ENCODE data around the gene MED12L. TPM values are rescaled to one million over a fixed set of nuclear protein-coding genes. Genes with fewer than 3 reads are reported as not detected.
A peak's percentile ranks its signal among the peaks of the same experiment; 100 is the strongest.

Gene MED12L
- total and polyA plus RNA-seq, 7 donors, result 0.01 to 2.6 (median 0.17) TPM

- H3K9me3 ChIP-seq, result no peaks in the 10 kb centered on the region
- 54 to 63% (median 63%) methylated on average over 7 of the region's 7 CpGs for WGBS, 3 donors
- no peak overlapping the region for H3K4me3 ChIP-seq
- peak in 3 of 4 donors; percentile 50 to 89 (median 74) for ATAC-seq
- DNase-seq, result peak; percentile 51 to 56
- H3K4me1 ChIP-seq, result no peaks in the 10 kb centered on the region
- no peaks in the 10 kb centered on the region for H3K36me3 ChIP-seq (ENCODE audit: insufficient read depth in 1 of 2, low read depth in 1 of 2)
- intact Hi-C loops (cut with DNase I), result no loop called here
- peaks cover 0 to 7% (median 0%) of the 10 kb centered on the region in 3 donors for H3K27me3 ChIP-seq (ENCODE audit: insufficient read depth in 3 of 3, low read length in 2 of 3)
- no peak for TF ChIP-seq CTCF (IDR thresholded peaks at IDR 0.05)
- H3K27ac ChIP-seq, result no peak overlapping the region
These were observed 219.8 kb downstream of the MED12L start for GRCh38 chr3:151305060-151305774.

- Histone ChIP-seq H3K4me3 (no peak overlapping the region), H3K36me3 (ENCODE audit: insufficient read depth in 1 of 2, low read depth in 1 of 2) (no peaks in the 10 kb centered on the region), H3K9me3 (no peaks in the 10 kb centered on the region), H3K27me3 (ENCODE audit: insufficient read depth in 3 of 3, low read length in 2 of 3) (peaks cover 0 to 7% (median 0%) of the 10 kb centered on the region in 3 donors), H3K27ac (no peak overlapping the region), H3K4me1 (no peaks in the 10 kb centered on the region)
- intact Hi-C loops (cut with DNase I), result no loop called here
- no peak for DNase-seq
- no peak for TF ChIP-seq CTCF (IDR thresholded peaks at IDR 0.05)
- ATAC-seq, result no peak
- WGBS, 3 donors, result 74 to 80% (median 78%) methylated on average over 4 of the region's 4 CpGs
These were observed 220.3 kb downstream of the MED12L start for GRCh38 chr3:151305775-151306151.

GRCh38 chr3:151306168-151306810, 220.8 kb downstream of the MED12L start:
- Histone ChIP-seq H3K4me1 (no peaks in the 10 kb centered on the region), H3K9me3 (no peaks in the 10 kb centered on the region), H3K27ac (no peak overlapping the region), H3K36me3 (ENCODE audit: insufficient read depth in 1 of 2, low read depth in 1 of 2) (no peaks in the 10 kb centered on the region), H3K4me3 (no peak overlapping the region), H3K27me3 (ENCODE audit: insufficient read depth in 3 of 3, low read length in 2 of 3) (peaks cover 0 to 7% (median 0%) of the 10 kb centered on the region in 3 donors)
- no peak for TF ChIP-seq CTCF (IDR thresholded peaks at IDR 0.05)
- ATAC-seq (no peak), DNase-seq (no peak)
- 77 to 84% (median 83%) methylated on average over 6 of the region's 6 CpGs for WGBS, 3 donors
- intact Hi-C loops (cut with DNase I), result no loop called here

- no peak for DNase-seq
- Histone ChIP-seq H3K27ac (no peak overlapping the region), H3K9me3 (no peaks in the 10 kb centered on the region), H3K27me3 (ENCODE audit: insufficient read depth in 3 of 3, low read length in 2 of 3) (peaks cover 0 to 7% (median 0%) of the 10 kb centered on the region in 3 donors), H3K4me3 (no peak overlapping the region), H3K4me1 (no peaks in the 10 kb centered on the region), H3K36me3 (ENCODE audit: insufficient read depth in 1 of 2, low read depth in 1 of 2) (no peaks in the 10 kb centered on the region)
- TF ChIP-seq CTCF (IDR thresholded peaks at IDR 0.05), result no peak
- ATAC-seq, result no peak
- intact Hi-C loops (cut with DNase I), result no loop called here
These were observed 221.7 kb downstream of the MED12L start for GRCh38 chr3:151307131-151307530.
